Islet of Langerhans (tissue), 1 donor: ENCODE data around the gene PRR22.
"Not testable (repeated sequence)": the region's sequence is repeated elsewhere in the genome, so short reads cannot be mapped to it uniquely, and the experiment has no call there.

ENCODE experiments used
- FAIRE-seq: peaks from one replicate; lab custom pipeline; 2011; peaks lifted over from hg19 to GRCh38; lab: Jason Lieb, UNC

Gene PRR22

GRCh38 chr19:5749505-5749904 lies 35.0 kb downstream of the PRR22 start:
- no peak for FAIRE-seq

GRCh38 chr19:5748920-5749319 lies 35.6 kb downstream of the PRR22 start:
- not testable (repeated sequence) for FAIRE-seq

- FAIRE-seq: not testable (repeated sequence)
Measured at GRCh38 chr19:5744999-5745398, 39.5 kb downstream of the PRR22 start.

GRCh38 chr19:5743630-5744029 lies 40.9 kb downstream of the PRR22 start:
- FAIRE-seq: no peak

GRCh38 chr19:5742051-5742450 lies 42.5 kb downstream of the PRR22 start:
- no peak for FAIRE-seq

GRCh38 chr19:5738423-5738822 lies 46.1 kb downstream of the PRR22 start:
- no peak for FAIRE-seq

- not testable (repeated sequence) for FAIRE-seq
Measured at GRCh38 chr19:5733172-5733571, 51.4 kb downstream of the PRR22 start.
